SU-DHL-6 (cell line): ENCODE data around the gene C10orf53.

Experiments used
- CTCF ChIP-seq: fragments of 200-600 bp; sonication (generic); IDR thresholded peaks from one replicate; pipeline ENCODE4 v1.5.1; 2017; ENCODE audit warnings: antibody characterized with exemption, mild to moderate bottlenecking, low read length, moderate library complexity; ENCODE audit not compliant: insufficient read depth, poor library complexity, severe bottlenecking
- EZH2phosphoT487 ChIP-seq: fragments of 200-600 bp; sonication (generic), shearing (Covaris generic); conservative IDR thresholded peaks from 2 replicates; pipeline ENCODE4 v1.6.1; 2018; ENCODE audit warnings: mild to moderate bottlenecking, antibody characterized with exemption, low read length, moderate library complexity, mixed read lengths

DNA sequence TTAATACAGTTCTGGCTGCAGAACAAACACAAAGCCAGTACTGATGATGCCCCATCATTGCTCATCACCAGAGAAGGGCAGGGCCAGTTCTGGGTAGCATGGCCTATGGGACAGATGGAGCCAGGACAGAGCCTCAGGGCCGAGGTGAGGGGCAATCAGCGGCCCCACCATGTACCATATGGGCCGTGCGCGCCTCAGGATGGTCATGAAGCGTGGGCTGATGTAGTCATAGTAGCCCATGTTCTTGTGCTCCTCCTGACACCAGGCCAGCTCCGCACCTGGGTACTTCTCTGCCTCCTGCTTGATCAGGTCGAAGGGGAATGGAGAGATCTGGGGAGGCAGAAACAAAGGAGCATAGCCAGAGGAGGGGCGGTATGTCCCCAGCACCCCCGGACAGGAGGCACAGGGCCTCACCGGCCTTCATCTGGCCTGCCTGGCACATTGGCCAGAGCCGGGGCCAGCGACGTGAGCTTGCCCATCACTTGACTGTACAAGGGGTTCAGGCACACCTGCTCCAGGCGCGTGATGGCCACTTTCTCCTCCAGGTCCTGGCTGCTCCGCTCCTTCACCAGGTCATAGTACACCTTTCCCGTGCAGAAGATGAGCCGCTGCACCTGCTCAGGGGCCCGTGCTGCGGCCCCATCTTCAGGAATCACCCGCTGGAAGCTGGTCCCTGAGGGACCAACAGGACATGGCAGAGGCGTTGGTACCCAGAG, 56.6 kb downstream of the C10orf53 start:
- TF ChIP-seq CTCF: no peak
- no peak for TF ChIP-seq EZH2phosphoT487
